Aorta (tissue), 5 donors: ENCODE data around the gene OXSR1. TPM values are rescaled to one million over a fixed set of nuclear protein-coding genes. Genes with fewer than 3 reads are reported as not detected.
"Not testable (repeated sequence)": the region's sequence is repeated elsewhere in the genome, so short reads cannot be mapped to it uniquely, and the experiment has no call there.

Experiments used
- ATAC-seq: fragments of 200-7000 bp; cut with Tn5 transposase; one replicate; pipeline ENCODE4 v1.9.1; 2022; ENCODE audit warnings: moderate library complexity; ENCODE audit not compliant: low FRiP score
- DNase-seq, 2 donors: peaks; one replicate each; pipeline ENCODE4 v3.0.0-alpha.2; 2020
- H3K27ac ChIP-seq, 2 donors: one replicate each; pipeline ENCODE4 v1.5.1; 2013; ENCODE audit warnings: low read length in 2 of 2, mild to moderate bottlenecking in 2 of 2, moderate library complexity in 2 of 2, control low read depth in 1 of 2, inconsistent platforms in 1 of 2, low read depth in 1 of 2
- H3K27me3 ChIP-seq, 2 donors: one replicate each; pipeline ENCODE4 v1.6.1; 2013; ENCODE audit warnings: control low read depth in 1 of 2, low read length in 1 of 2, mild to moderate bottlenecking in 1 of 2, moderate library complexity in 1 of 2; ENCODE audit not compliant: insufficient read depth in 2 of 2, control insufficient read depth in 1 of 2
- H3K36me3 ChIP-seq, 2 donors: one replicate each; pipeline ENCODE4 v1.6.1; 2013; ENCODE audit warnings: control low read depth in 1 of 2, low read length in 1 of 2, mild to moderate bottlenecking in 1 of 2; ENCODE audit not compliant: insufficient read depth in 2 of 2, control insufficient read depth in 1 of 2
- H3K4me1 ChIP-seq, 2 donors: one replicate each; pipeline ENCODE4 v1.6.1; 2013; ENCODE audit warnings: low read length in 2 of 2, control low read depth in 1 of 2, mild to moderate bottlenecking in 1 of 2, moderate library complexity in 1 of 2; ENCODE audit not compliant: insufficient read depth in 2 of 2, control insufficient read depth in 1 of 2
- H3K4me3 ChIP-seq, 2 donors: one replicate each; pipeline ENCODE4 v1.5.1; 2013; ENCODE audit warnings: low read length in 2 of 2, control low read depth in 1 of 2, mild to moderate bottlenecking in 1 of 2
- H3K9me3 ChIP-seq: one replicate; pipeline ENCODE4 v1.6.1; 2013; ENCODE audit warnings: mild to moderate bottlenecking, low read length; ENCODE audit not compliant: control insufficient read depth
- WGBS, 2 donors: extraction: QIAGEN DNeasy Blood & Tissue Kit; methylation state at CpG; one replicate each; pipeline ENCODE4 v1.1.7; 2013; 5-methylcytosine and 5-hydroxymethylcytosine counted together
- intact Hi-C, 2 donors: fragments of 100-400 bp; cut with DNase I; formaldehyde crosslinking; loops; one replicate each; pipeline versions ENCODE4 v1.14.2 to v1.15.0; 2022
- polyA plus RNA-seq, 2 donors: library from polyadenylated mRNA; stranded (reverse); fragments of 200-250 nt; gene quantifications; one replicate each; pipeline ENCODE4 v1.2.3, GENCODE V29; 2013
- total RNA-seq, 2 donors: library from RNA; stranded (reverse); fragmentation: NEBNext Ultra II Directional; extraction: Animal tissue kit (Norgen Biotek cat#: 25700); gene quantifications; one replicate each; pipeline ENCODE4 v1.2.1, GENCODE V29; 2021
- donor health status: healthy with polysubstance abuse.
- donor health status: Bipolar disorder and iron deficiency.
- donor health status: DM: no; HTN: no; CAD: no.
- donor health status: DM: no; HTN: no; CAD: no.
- donor health status: DM: yes; HTN: yes; CAD: no.

The OXSR1 gene
- total and polyA plus RNA-seq, 4 donors: 7.9 to 42.0 (median 26.4) TPM

GRCh38 chr3:38186781-38187180 is 21.4 kb downstream of the OXSR1 start:
- 99 to 100% methylated on average over 1 of the region's 1 CpG for WGBS, 2 donors
- H3K4me3 ChIP-seq: no peak overlapping the region
- no peaks in the 10 kb centered on the region for H3K27me3 ChIP-seq
- ATAC-seq: no peak
- no peaks in the 10 kb centered on the region for H3K36me3 ChIP-seq
- H3K4me1 ChIP-seq: peaks cover 0 to 3% of the 10 kb centered on the region in 2 donors
- no peak overlapping the region for H3K27ac ChIP-seq
- H3K9me3 ChIP-seq: no peaks in the 10 kb centered on the region
- no peak for DNase-seq
- intact Hi-C loops: no loop called here

- Histone ChIP-seq H3K4me1 (peaks cover 0 to 3% of the 10 kb centered on the region in 2 donors), H3K27me3 (no peaks in the 10 kb centered on the region), H3K4me3 (no peak overlapping the region), H3K36me3 (no peaks in the 10 kb centered on the region), H3K9me3 (no peaks in the 10 kb centered on the region), H3K27ac (no peak overlapping the region)
- no peak for DNase-seq
- ATAC-seq: no peak
- intact Hi-C loops: no loop called here
These were observed 25.1 kb downstream of the OXSR1 start for GRCh38 chr3:38190481-38190881.

GRCh38 chr3:38202931-38203330 is 37.6 kb downstream of the OXSR1 start:
- ATAC-seq, intact Hi-C loops, H3K27me3 ChIP-seq, H3K27ac ChIP-seq, H3K4me3 ChIP-seq, H3K36me3 ChIP-seq, H3K9me3 ChIP-seq, H3K4me1 ChIP-seq, DNase-seq: not testable (repeated sequence)
- WGBS, 2 donors: 95 to 96% methylated on average over 12 of the region's 12 CpGs

DNA sequence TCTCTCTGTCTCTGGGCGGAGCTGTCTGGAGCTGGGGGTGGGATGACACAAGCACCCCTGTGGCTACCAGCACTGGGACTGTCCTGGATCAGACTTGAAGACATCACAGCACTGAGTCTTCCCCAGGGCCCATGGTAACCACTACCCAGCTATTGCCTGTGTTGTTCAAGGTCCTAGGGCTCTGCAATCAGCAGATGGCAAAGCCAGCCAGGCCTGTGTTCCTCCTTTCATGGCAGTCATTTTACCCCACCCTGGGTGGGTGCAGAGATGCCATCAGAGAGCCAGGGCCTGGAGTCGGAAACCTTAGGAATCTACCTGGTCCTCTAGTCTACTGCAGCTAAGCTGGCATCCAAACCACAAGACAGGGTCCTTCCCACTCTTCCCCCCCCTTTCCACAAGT is 38.4 kb downstream of the OXSR1 start:
- no peaks in the 10 kb centered on the region for H3K9me3 ChIP-seq
- H3K27me3 ChIP-seq: no peaks in the 10 kb centered on the region
- DNase-seq: no peak
- intact Hi-C loops: no loop called here
- H3K36me3 ChIP-seq: peaks cover 0 to 5% of the 10 kb centered on the region in 2 donors
- no peak overlapping the region for H3K4me3 ChIP-seq
- no peaks in the 10 kb centered on the region for H3K4me1 ChIP-seq
- WGBS, 2 donors: 99 to 100% methylated on average over 2 of the region's 2 CpGs
- no peak for ATAC-seq
- no peak overlapping the region for H3K27ac ChIP-seq

DNA sequence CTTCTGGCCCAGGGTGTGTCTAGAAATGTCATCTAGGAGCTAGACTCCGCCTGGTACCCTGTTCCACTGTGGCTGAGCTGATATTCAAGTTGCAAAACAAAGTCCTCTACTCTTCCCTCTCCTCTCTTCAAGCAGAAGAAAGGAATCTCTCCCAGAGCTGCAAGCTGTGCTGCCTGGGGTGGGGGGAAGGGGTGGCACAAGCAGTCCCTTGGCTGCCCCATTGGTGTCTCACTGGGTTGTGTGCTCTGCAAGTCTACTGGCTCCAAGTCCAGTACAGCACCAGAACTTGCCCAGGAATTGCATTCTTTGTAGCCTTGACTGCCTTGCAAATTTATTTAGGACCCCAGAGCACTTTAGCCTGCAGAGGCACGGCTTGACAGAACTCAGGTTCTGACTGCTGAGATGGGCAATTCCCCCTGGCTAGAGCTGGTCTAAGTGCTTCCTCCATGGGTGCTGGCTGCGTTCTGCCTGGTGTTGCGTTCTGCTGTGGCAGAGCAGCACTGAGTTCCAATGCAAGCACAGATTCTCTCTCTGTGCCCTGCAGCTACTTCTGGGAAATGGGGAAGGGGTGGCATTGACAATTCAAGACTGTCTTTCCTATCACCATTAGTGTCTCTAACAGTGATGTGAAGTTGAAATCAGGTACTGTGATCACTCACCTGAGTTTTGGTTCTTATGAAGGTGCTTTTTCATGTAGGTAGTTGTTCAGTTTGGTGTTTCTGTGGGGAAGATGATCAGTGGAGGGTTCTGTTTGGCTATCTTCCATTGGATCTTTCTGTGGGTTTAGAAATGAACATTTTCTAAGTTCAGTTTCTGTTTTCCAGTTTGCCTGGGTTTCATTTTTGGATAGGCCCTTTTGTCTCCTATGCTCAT is 39.5 kb downstream of the OXSR1 start:
- H3K27ac ChIP-seq: no peak overlapping the region
- intact Hi-C loops: no loop called here
- DNase-seq: no peak
- ATAC-seq: no peak
- H3K9me3 ChIP-seq: no peaks in the 10 kb centered on the region
- peaks cover 0 to under 1% of the 10 kb centered on the region in 2 donors for H3K36me3 ChIP-seq
- no peaks in the 10 kb centered on the region for H3K4me1 ChIP-seq
- 93% methylated on average over 4 of the region's 4 CpGs for WGBS, 2 donors
- no peak overlapping the region for H3K4me3 ChIP-seq
- H3K27me3 ChIP-seq: no peaks in the 10 kb centered on the region

- ATAC-seq (no peak), DNase-seq (no peak)
- Histone ChIP-seq H3K27ac (no peak overlapping the region), H3K36me3 (no peaks in the 10 kb centered on the region), H3K4me1 (no peaks in the 10 kb centered on the region), H3K27me3 (no peaks in the 10 kb centered on the region), H3K4me3 (no peak overlapping the region), H3K9me3 (no peaks in the 10 kb centered on the region)
- intact Hi-C loops: no loop called here
- WGBS, 2 donors: 84 to 90% methylated on average over 3 of the region's 3 CpGs
These were observed 40.1 kb downstream of the OXSR1 start for GRCh38 chr3:38205472-38205805.

- no peak for DNase-seq
- intact Hi-C loops: no loop called here
- Histone ChIP-seq H3K27me3 (no peaks in the 10 kb centered on the region), H3K4me3 (no peak overlapping the region), H3K9me3 (no peaks in the 10 kb centered on the region), H3K4me1 (no peaks in the 10 kb centered on the region), H3K36me3 (no peaks in the 10 kb centered on the region), H3K27ac (no peak overlapping the region)
- WGBS, 2 donors: 93% methylated on average over 4 of the region's 4 CpGs
- ATAC-seq: no peak
These were observed 42.1 kb downstream of the OXSR1 start for GRCh38 chr3:38207254-38208003.

- intact Hi-C loops: no loop called here
- no peak overlapping the region for H3K4me3 ChIP-seq
- no peaks in the 10 kb centered on the region for H3K36me3 ChIP-seq
- no peaks in the 10 kb centered on the region for H3K4me1 ChIP-seq
- H3K27me3 ChIP-seq: no peaks in the 10 kb centered on the region
- H3K27ac ChIP-seq: no peak overlapping the region
- WGBS, 2 donors: 92 to 98% methylated on average over 2 of the region's 2 CpGs
- no peaks in the 10 kb centered on the region for H3K9me3 ChIP-seq
- DNase-seq (no peak), ATAC-seq (no peak)
These were observed 44.9 kb downstream of the OXSR1 start for GRCh38 chr3:38210141-38210757.
